Measurements from ENCODE around the gene SSU72. TPM values are rescaled to one million over a fixed set of nuclear protein-coding genes. Genes with fewer than 3 reads are reported as not detected.
A peak's percentile ranks its signal among the peaks of the same experiment; 100 is the strongest.

Gene SSU72
- total and polyA plus RNA-seq, 7 experiments from 2014 or later: 121 to 267 (median 143) TPM

DNA sequence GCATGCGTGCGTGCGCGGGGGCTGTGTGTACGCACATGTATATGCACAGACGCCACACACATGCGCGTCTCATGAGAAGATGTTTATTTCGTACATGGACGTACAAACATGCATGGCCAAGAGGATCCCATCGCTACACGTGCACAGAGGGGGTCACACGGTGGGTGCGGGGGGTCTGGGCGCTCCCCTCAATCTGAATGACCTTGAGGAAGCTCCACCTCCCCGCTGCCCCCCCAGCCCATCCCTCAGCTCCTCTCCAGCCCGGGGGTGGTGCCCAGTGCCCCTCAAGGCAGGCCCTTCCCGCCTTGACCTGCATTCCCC is 35.7 kb downstream of the SSU72 start:
- H3K36me3 Mint-ChIP-seq: peaks cover 0 to 11% (median 0%) of the 10 kb centered on the region in 5 donors
- peak overlapping the region in 8 of 10 donors; percentile 7 to 79 (median 48) for H3K4me3 Mint-ChIP-seq
- H3K27me3 Mint-ChIP-seq: peaks cover 0 to 4% (median 0%) of the 10 kb centered on the region in 5 donors
- POLR2A ChIA-PET: interaction anchor here (0.5 kb wide), 1 partner anchor 9 kb away, joined by 3 read pairs; no protein-coding TSS in a partner anchor
- peaks cover 0 to 11% (median 0%) of the 10 kb centered on the region in 7 donors for H3K4me1 Mint-ChIP-seq
- Histone ChIP-seq H3K4me3 (ENCODE audit: low read length) (no peak overlapping the region), H3K36me3 (ENCODE audit: control insufficient read depth in 2 of 3, insufficient read depth in 3 of 3, low read length in 3 of 3) (peaks cover 0 to 28% (median 0%) of the 10 kb centered on the region in 3 experiments), H3K27me3 (ENCODE audit: control insufficient read depth in 2 of 2, insufficient read depth in 2 of 2, low read length in 2 of 2) (no peaks in the 10 kb centered on the region), H3K4me1 (ENCODE audit: control insufficient read depth in 2 of 2, insufficient read depth in 2 of 2, low read length in 2 of 2) (no peaks in the 10 kb centered on the region), H3K27ac (ENCODE audit: low read depth, low read length) (no peak overlapping the region), H3K9me3 (ENCODE audit: control insufficient read depth in 2 of 3, low read length in 3 of 3) (no peaks in the 10 kb centered on the region)
- peak overlapping the region in 1 of 9 donors; percentile 34 for H3K27ac Mint-ChIP-seq
- DNase-seq: no peak
- ATAC-seq: no peak
- H3K9me3 Mint-ChIP-seq: peaks cover 0 to 2% (median 0%) of the 10 kb centered on the region in 11 donors
- CTCF ChIA-PET: no interaction called here
- intact Hi-C loops (cut with micrococcal nuclease): no loop called here

GRCh38 chr1:1538334-1538733 is 36.3 kb downstream of the SSU72 start:
- ATAC-seq (no peak), DNase-seq (no peak)
- no peaks in the 10 kb centered on the region for H3K4me1 ChIP-seq (ENCODE audit: control insufficient read depth in 2 of 2, insufficient read depth in 2 of 2, low read length in 2 of 2)
- H3K27me3 ChIP-seq (ENCODE audit: control insufficient read depth in 2 of 2, insufficient read depth in 2 of 2, low read length in 2 of 2): no peaks in the 10 kb centered on the region
- Mint-ChIP-seq H3K4me3 (peak overlapping the region in 8 of 10 donors; percentile 7 to 79 (median 40)), H3K9me3 (peaks cover 0 to 2% (median 0%) of the 10 kb centered on the region in 11 donors), H3K27ac (peak overlapping the region in 2 of 9 donors; percentile 32 to 34), H3K36me3 (peaks cover 0 to 11% (median 0%) of the 10 kb centered on the region in 5 donors), H3K27me3 (peaks cover 0 to 4% (median 0%) of the 10 kb centered on the region in 5 donors), H3K4me1 (peaks cover 0 to 11% (median 0%) of the 10 kb centered on the region in 7 donors)
- POLR2A ChIA-PET: no interaction called here
- CTCF ChIA-PET: no interaction called here
- peaks cover 0 to 22% (median 0%) of the 10 kb centered on the region in 3 experiments for H3K36me3 ChIP-seq (ENCODE audit: control insufficient read depth in 2 of 3, insufficient read depth in 3 of 3, low read length in 3 of 3)
- intact Hi-C loops (cut with micrococcal nuclease): no loop called here
- no peaks in the 10 kb centered on the region for H3K9me3 ChIP-seq (ENCODE audit: control insufficient read depth in 2 of 3, low read length in 3 of 3)
- no peak overlapping the region for H3K4me3 ChIP-seq (ENCODE audit: low read length)
- no peak overlapping the region for H3K27ac ChIP-seq (ENCODE audit: low read depth, low read length)

DNA sequence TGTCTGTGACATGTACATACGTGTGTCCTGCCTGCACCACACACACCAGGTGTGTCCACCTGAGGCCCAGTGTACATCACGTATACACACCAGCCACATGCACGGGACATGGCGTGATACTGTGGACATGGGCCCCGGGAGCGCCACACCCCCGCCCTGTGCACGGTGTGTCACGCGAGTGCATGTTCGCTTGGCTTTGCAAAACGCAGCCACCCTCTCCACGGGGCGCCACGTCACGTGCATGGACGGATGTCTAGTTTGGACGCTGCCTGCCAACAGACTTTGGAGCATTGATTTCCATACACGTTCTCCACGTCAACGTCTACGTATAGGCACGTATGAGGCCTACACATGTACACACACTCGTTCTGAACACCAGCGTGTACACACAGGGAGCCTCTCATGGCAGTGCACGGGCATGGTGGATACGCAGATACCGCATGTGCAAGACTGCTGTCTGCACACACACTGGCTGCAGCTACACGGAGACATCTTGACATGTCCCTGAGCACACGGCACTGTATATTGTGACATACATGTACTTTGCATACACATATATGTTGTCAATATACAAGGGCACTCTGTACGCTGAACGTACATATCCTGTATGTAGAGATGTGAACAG is 36.9 kb downstream of the SSU72 start:
- ChIA-PET CTCF (no interaction called here), POLR2A (no interaction called here)
- intact Hi-C loops (cut with micrococcal nuclease): no loop called here
- peaks cover 0 to 4% (median 0%) of the 10 kb centered on the region in 5 donors for H3K27me3 Mint-ChIP-seq
- Histone ChIP-seq H3K4me1 (ENCODE audit: control insufficient read depth in 2 of 2, insufficient read depth in 2 of 2, low read length in 2 of 2) (no peaks in the 10 kb centered on the region), H3K4me3 (ENCODE audit: low read length) (no peak overlapping the region), H3K36me3 (ENCODE audit: control insufficient read depth in 2 of 3, insufficient read depth in 3 of 3, low read length in 3 of 3) (peaks cover 0 to 16% (median 0%) of the 10 kb centered on the region in 3 experiments), H3K27ac (ENCODE audit: low read depth, low read length) (no peak overlapping the region), H3K9me3 (ENCODE audit: control insufficient read depth in 2 of 3, low read length in 3 of 3) (no peaks in the 10 kb centered on the region), H3K27me3 (ENCODE audit: control insufficient read depth in 2 of 2, insufficient read depth in 2 of 2, low read length in 2 of 2) (no peaks in the 10 kb centered on the region)
- no peak for ATAC-seq
- H3K36me3 Mint-ChIP-seq: peaks cover 0 to 7% (median 0%) of the 10 kb centered on the region in 5 donors
- H3K4me1 Mint-ChIP-seq: peaks cover 0 to 11% (median 0%) of the 10 kb centered on the region in 7 donors
- H3K4me3 Mint-ChIP-seq: peak overlapping the region in 4 of 10 donors; percentile 8 to 79 (median 36)
- peaks cover 0 to 2% (median 0%) of the 10 kb centered on the region in 11 donors for H3K9me3 Mint-ChIP-seq
- DNase-seq: no peak
- H3K27ac Mint-ChIP-seq: no peak overlapping the region

DNA sequence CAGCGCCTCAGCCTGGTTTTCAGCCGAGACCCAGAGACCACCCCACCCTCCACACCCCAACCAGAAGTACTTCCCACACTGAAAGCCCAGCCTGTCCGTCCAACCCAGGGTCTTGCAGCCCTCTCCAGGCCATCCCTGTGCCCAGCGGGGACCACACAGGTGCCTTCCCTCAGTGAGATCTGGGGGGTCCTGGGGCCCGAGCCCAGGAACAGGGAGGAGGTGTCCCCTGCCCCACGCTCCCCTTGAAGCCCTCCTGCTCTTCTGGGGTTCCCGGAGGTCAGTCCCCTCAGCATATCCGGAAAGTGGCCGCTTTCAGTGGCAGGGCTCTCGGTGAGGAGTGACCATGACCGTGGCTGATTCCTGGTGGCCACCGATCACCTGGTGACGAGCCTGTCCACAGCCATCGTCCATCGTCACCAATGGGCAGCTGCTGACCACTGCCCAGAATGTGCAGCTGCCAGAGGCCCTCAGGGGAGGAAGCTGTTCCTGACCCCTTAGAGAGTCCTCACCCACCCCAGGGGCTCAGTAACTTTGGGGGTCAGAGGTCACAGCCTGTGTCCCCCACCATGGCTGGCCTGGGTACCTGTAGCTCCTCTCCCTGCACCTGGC is 37.6 kb downstream of the SSU72 start:
- DNase-seq: no peak
- Histone ChIP-seq H3K4me1 (ENCODE audit: control insufficient read depth in 2 of 2, insufficient read depth in 2 of 2, low read length in 2 of 2) (no peaks in the 10 kb centered on the region), H3K9me3 (ENCODE audit: control insufficient read depth in 2 of 3, low read length in 3 of 3) (no peaks in the 10 kb centered on the region), H3K36me3 (ENCODE audit: control insufficient read depth in 2 of 3, insufficient read depth in 3 of 3, low read length in 3 of 3) (peaks cover 0 to 10% (median 0%) of the 10 kb centered on the region in 3 experiments), H3K27ac (ENCODE audit: low read depth, low read length) (no peak overlapping the region), H3K4me3 (ENCODE audit: low read length) (no peak overlapping the region), H3K27me3 (ENCODE audit: control insufficient read depth in 2 of 2, insufficient read depth in 2 of 2, low read length in 2 of 2) (no peaks in the 10 kb centered on the region)
- no peak for ATAC-seq
- peaks cover 0 to 8% (median 3%) of the 10 kb centered on the region in 5 donors for H3K36me3 Mint-ChIP-seq
- peaks cover 0 to 3% (median 1%) of the 10 kb centered on the region in 11 donors for H3K9me3 Mint-ChIP-seq
- POLR2A ChIA-PET: no interaction called here
- peaks cover 0 to 4% (median 0%) of the 10 kb centered on the region in 5 donors for H3K27me3 Mint-ChIP-seq
- H3K27ac Mint-ChIP-seq: peak overlapping the region in 1 of 9 donors; percentile 59
- peaks cover 0 to 11% (median 0%) of the 10 kb centered on the region in 7 donors for H3K4me1 Mint-ChIP-seq
- intact Hi-C loops (cut with micrococcal nuclease): no loop called here
- H3K4me3 Mint-ChIP-seq: no peak overlapping the region
- CTCF ChIA-PET: no interaction called here

- Mint-ChIP-seq H3K36me3 (peaks cover 0 to 8% (median 6%) of the 10 kb centered on the region in 5 donors), H3K4me3 (no peak overlapping the region), H3K27me3 (peaks cover 0 to 2% (median 0%) of the 10 kb centered on the region in 5 donors), H3K9me3 (peaks cover 0 to 7% (median 4%) of the 10 kb centered on the region in 11 donors), H3K27ac (peak overlapping the region in 1 of 9 donors; percentile 59), H3K4me1 (peaks cover 0 to 4% (median 0%) of the 10 kb centered on the region in 7 donors)
- H3K36me3 ChIP-seq (ENCODE audit: control insufficient read depth in 2 of 3, insufficient read depth in 3 of 3, low read length in 3 of 3): peaks cover 0 to 2% (median 0%) of the 10 kb centered on the region in 3 experiments
- DNase-seq (no peak), ATAC-seq (no peak)
- H3K27me3 ChIP-seq (ENCODE audit: control insufficient read depth in 2 of 2, insufficient read depth in 2 of 2, low read length in 2 of 2): no peaks in the 10 kb centered on the region
- CTCF ChIA-PET: no interaction called here
- H3K9me3 ChIP-seq (ENCODE audit: control insufficient read depth in 2 of 3, low read length in 3 of 3): no peaks in the 10 kb centered on the region
- H3K4me1 ChIP-seq (ENCODE audit: control insufficient read depth in 2 of 2, insufficient read depth in 2 of 2, low read length in 2 of 2): no peaks in the 10 kb centered on the region
- H3K27ac ChIP-seq (ENCODE audit: low read depth, low read length): no peak overlapping the region
- intact Hi-C loops (cut with micrococcal nuclease): no loop called here
- POLR2A ChIA-PET: no interaction called here
- no peak overlapping the region for H3K4me3 ChIP-seq (ENCODE audit: low read length)
Observed at GRCh38 chr1:1536019-1536937, 38.4 kb downstream of the SSU72 start.

DNA sequence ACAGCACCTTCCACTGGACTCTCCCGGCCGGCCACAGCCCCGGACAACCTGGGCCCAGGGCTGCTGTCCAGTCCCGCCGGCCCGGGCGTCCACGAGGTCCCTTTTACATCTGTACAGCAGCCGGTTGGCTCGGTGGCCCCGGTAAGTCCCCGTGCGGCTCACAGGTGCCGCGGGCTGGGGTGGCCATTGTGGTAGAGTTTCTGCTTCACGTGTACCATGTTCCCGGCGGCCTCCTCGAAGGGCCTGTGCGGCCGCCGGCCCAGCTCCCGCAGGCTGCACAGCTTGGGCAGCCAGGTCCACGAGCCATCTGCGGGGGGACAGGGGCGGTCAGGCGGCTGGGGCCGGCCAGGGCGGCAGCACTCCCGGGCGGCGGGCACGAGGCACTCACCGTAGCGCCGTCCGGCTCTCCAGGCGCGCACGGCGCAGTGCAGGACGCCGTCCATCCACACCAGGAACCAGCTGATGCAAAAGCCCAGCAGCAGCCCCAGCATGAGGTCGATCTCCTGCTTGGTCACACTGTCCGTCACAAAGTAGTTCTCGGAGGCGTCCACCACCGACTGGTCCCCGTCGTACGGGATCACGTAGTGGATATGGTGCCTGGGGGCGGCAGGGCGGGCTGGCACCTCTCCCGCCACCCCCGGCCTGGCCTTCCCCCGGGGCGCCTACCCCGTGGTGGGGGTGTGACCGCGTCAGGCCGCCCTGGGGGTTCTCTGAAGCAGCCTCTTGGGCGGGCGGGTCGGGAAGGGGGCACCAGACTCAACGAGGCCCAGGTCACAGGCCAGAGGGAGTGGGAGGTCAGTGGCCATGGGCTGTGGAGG is 39.3 kb downstream of the SSU72 start:
- intact Hi-C loops (cut with micrococcal nuclease): no loop called here
- no peak overlapping the region for H3K4me3 Mint-ChIP-seq
- H3K9me3 Mint-ChIP-seq: peaks cover 0 to 11% (median 6%) of the 10 kb centered on the region in 11 donors
- Histone ChIP-seq H3K9me3 (ENCODE audit: control insufficient read depth in 2 of 3, low read length in 3 of 3) (no peaks in the 10 kb centered on the region), H3K4me3 (ENCODE audit: low read length) (no peak overlapping the region), H3K27ac (ENCODE audit: low read depth, low read length) (no peak overlapping the region), H3K4me1 (ENCODE audit: control insufficient read depth in 2 of 2, insufficient read depth in 2 of 2, low read length in 2 of 2) (no peaks in the 10 kb centered on the region), H3K27me3 (ENCODE audit: control insufficient read depth in 2 of 2, insufficient read depth in 2 of 2, low read length in 2 of 2) (no peaks in the 10 kb centered on the region), H3K36me3 (ENCODE audit: control insufficient read depth in 2 of 3, insufficient read depth in 3 of 3, low read length in 3 of 3) (no peaks in the 10 kb centered on the region)
- ChIA-PET CTCF (no interaction called here), POLR2A (no interaction called here)
- peaks cover 0 to 13% (median 6%) of the 10 kb centered on the region in 5 donors for H3K36me3 Mint-ChIP-seq
- no peak for ATAC-seq
- H3K4me1 Mint-ChIP-seq: peaks cover 0 to 4% (median 0%) of the 10 kb centered on the region in 7 donors
- H3K27ac Mint-ChIP-seq: no peak overlapping the region
- DNase-seq: no peak
- peaks cover 0 to 2% (median 0%) of the 10 kb centered on the region in 5 donors for H3K27me3 Mint-ChIP-seq

Data from naive thymus-derived CD4-positive, alpha-beta T cell (primary cell).